AG09319 (cell line): ENCODE data around the gene DRD1.
A peak's percentile ranks its signal among the peaks of the same experiment; 100 is the strongest.

Experiments used
- DNase-seq: peaks from one replicate; pipeline ENCODE4 v3.0.0-alpha.2; 2010; ENCODE audit warnings: low read depth; ENCODE audit errors: extremely low read depth
- CTCF ChIP-seq: IDR thresholded peaks from 2 replicates; pipeline ENCODE4 v1.5.1; 2011; ENCODE audit warnings: low read depth, mild to moderate bottlenecking, inconsistent platforms, low read length, moderate library complexity

The DRD1 gene

GRCh38 chr5:175485631-175486030 is 41.6 kb upstream of the DRD1 start:
- TF ChIP-seq CTCF, result no peak

GRCh38 chr5:175484829-175485228 is 40.8 kb upstream of the DRD1 start:
- DNase-seq, result no peak
- no peak for TF ChIP-seq CTCF

More at GRCh38 chr5:175485631-175486030, 41.6 kb upstream of the DRD1 start:
- DNase-seq, result no peak

- no peak for TF ChIP-seq CTCF
- no peak for DNase-seq
Measured at GRCh38 chr5:175484322-175484721, 40.3 kb upstream of the DRD1 start.

- no peak for DNase-seq
- TF ChIP-seq CTCF, result no peak
Measured at GRCh38 chr5:175483337-175483736, 39.4 kb upstream of the DRD1 start.

- no peak for DNase-seq
- TF ChIP-seq CTCF, result no peak
Measured at GRCh38 chr5:175479125-175479881, 35.3 kb upstream of the DRD1 start.

- no peak for TF ChIP-seq CTCF
- DNase-seq, result peak; percentile 20
Measured at GRCh38 chr5:175478384-175479124, 34.6 kb upstream of the DRD1 start, which contains the start of gene SFXN1. Gene SFXN1 (plus strand): TSS chr5:175478560. CDS start chr5:175492104, 13,544 bp downstream.

- no peak for DNase-seq
- no peak for TF ChIP-seq CTCF
Measured at GRCh38 chr5:175478008-175478383, 34.0 kb upstream of the DRD1 start.
